ENCODE measurements around the gene KAZN.

KAZN gene

DNA sequence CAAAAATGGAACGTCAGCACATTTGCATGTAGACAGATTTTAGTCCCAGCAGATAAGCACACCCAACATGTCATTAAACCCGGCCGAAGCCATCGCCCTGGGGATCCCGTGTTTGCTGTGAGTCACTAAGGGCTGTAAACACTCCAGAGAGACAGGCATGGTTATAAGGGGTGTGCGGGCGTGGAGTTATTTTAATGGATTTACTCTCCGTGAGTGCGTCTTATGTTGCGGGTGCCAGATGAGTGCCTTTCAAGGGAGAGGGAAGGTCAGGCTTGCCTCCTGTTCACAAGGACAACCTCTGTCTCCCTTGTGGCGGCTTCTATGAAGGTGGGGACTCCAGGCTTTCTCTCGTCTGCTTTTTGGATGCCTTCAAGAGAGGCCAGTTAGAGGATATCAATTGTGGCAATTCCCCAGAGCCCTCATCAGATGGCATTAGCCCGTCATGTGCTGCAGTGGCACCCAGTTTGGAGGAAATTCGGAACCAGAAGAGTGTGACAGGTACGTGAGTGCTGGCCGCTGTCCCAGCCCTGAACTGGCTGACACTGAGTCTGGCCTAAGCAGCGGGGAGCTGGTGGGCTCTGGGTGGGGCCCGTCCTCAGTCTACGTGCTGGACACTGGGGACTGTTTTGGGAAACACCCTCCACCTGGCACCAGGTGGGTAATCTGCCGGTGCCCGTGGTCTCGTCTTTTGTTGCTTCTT is 331.2 kb downstream of the KAZN start (continued):
- TF ChIP-seq, protein P1, sequence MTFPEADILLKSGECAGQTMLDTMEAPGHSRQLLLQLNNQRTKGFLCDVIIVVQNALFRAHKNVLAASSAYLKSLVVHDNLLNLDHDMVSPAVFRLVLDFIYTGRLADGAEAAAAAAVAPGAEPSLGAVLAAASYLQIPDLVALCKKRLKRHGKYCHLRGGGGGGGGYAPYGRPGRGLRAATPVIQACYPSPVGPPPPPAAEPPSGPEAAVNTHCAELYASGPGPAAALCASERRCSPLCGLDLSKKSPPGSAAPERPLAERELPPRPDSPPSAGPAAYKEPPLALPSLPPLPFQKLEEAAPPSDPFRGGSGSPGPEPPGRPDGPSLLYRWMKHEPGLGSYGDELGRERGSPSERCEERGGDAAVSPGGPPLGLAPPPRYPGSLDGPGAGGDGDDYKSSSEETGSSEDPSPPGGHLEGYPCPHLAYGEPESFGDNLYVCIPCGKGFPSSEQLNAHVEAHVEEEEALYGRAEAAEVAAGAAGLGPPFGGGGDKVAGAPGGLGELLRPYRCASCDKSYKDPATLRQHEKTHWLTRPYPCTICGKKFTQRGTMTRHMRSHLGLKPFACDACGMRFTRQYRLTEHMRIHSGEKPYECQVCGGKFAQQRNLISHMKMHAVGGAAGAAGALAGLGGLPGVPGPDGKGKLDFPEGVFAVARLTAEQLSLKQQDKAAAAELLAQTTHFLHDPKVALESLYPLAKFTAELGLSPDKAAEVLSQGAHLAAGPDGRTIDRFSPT (tag by site-specific recombination; IDR thresholded peaks at IDR 0.05): peak; percentile 75
- no peak for TF ChIP-seq ZNF394 (tag by site-specific recombination; IDR thresholded peaks at IDR 0.05; ENCODE audit: borderline replicate concordance)
- no peak for TF ChIP-seq ZNF426 (tag by site-specific recombination; IDR thresholded peaks at IDR 0.05)
- peak; percentile 99 for TF ChIP-seq ZBTB1 (tag by site-specific recombination; IDR thresholded peaks at IDR 0.05)
- TF ChIP-seq, protein P2, sequence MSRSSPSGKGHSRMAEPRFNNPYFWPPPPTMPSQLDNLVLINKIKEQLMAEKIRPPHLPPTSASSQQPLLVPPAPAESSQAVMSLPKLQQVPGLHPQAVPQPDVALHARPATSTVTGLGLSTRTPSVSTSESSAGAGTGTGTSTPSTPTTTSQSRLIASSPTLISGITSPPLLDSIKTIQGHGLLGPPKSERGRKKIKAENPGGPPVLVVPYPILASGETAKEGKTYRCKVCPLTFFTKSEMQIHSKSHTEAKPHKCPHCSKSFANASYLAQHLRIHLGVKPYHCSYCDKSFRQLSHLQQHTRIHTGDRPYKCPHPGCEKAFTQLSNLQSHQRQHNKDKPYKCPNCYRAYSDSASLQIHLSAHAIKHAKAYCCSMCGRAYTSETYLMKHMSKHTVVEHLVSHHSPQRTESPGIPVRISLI (tag by site-specific recombination; IDR thresholded peaks at IDR 0.05): no peak
- peak; percentile 60 for TF ChIP-seq ZIC2 (tag by site-specific recombination; IDR thresholded peaks at IDR 0.05)
- no peak for TF ChIP-seq SALL2 (tag by site-specific recombination; IDR thresholded peaks at IDR 0.05; ENCODE audit: borderline replicate concordance)
- TF ChIP-seq ZNF658 (tag by site-specific recombination; IDR thresholded peaks at IDR 0.05): no peak
- no peak for TF ChIP-seq ZNF48 (tag by site-specific recombination; IDR thresholded peaks at IDR 0.05)
- no peak for TF ChIP-seq ZNF571 (tag by site-specific recombination; IDR thresholded peaks at IDR 0.05)
- TF ChIP-seq, protein P3, sequence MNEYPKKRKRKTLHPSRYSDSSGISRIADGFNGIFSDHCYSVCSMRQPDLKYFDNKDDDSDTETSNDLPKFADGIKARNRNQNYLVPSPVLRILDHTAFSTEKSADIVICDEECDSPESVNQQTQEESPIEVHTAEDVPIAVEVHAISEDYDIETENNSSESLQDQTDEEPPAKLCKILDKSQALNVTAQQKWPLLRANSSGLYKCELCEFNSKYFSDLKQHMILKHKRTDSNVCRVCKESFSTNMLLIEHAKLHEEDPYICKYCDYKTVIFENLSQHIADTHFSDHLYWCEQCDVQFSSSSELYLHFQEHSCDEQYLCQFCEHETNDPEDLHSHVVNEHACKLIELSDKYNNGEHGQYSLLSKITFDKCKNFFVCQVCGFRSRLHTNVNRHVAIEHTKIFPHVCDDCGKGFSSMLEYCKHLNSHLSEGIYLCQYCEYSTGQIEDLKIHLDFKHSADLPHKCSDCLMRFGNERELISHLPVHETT (tag by site-specific recombination; IDR thresholded peaks at IDR 0.05): 0 out of 2 replicates have a peak, but pooled peaks have one; percentile 41
- TF ChIP-seq ZNF138 (tag by site-specific recombination; IDR thresholded peaks at IDR 0.05; ENCODE audit: borderline replicate concordance): no peak
- TF ChIP-seq, protein P4, sequence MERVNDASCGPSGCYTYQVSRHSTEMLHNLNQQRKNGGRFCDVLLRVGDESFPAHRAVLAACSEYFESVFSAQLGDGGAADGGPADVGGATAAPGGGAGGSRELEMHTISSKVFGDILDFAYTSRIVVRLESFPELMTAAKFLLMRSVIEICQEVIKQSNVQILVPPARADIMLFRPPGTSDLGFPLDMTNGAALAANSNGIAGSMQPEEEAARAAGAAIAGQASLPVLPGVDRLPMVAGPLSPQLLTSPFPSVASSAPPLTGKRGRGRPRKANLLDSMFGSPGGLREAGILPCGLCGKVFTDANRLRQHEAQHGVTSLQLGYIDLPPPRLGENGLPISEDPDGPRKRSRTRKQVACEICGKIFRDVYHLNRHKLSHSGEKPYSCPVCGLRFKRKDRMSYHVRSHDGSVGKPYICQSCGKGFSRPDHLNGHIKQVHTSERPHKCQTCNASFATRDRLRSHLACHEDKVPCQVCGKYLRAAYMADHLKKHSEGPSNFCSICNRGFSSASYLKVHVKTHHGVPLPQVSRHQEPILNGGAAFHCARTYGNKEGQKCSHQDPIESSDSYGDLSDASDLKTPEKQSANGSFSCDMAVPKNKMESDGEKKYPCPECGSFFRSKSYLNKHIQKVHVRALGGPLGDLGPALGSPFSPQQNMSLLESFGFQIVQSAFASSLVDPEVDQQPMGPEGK (tag by site-specific recombination; IDR thresholded peaks at IDR 0.05): peak; percentile 72; the same call in 1 of the 2 replicates
- no peak for TF ChIP-seq ZNF350 (tag by site-specific recombination; IDR thresholded peaks at IDR 0.05)
- no peak for TF ChIP-seq ZNF837 (tag by site-specific recombination; IDR thresholded peaks at IDR 0.05)
- no peak for TF ChIP-seq ZNF785 (tag by site-specific recombination; IDR thresholded peaks at IDR 0.05)
- TF ChIP-seq MZF1 (tag by site-specific recombination; IDR thresholded peaks at IDR 0.05; ENCODE audit: borderline replicate concordance): 0 out of 2 replicates have a peak, but pooled peaks have one; percentile 58
- TF ChIP-seq RBAK (tag by site-specific recombination; IDR thresholded peaks at IDR 0.05): no peak
- peak; percentile 58; the same call in 1 of the 2 replicates for TF ChIP-seq IKZF3 (tag by site-specific recombination; IDR thresholded peaks at IDR 0.05)
- TF ChIP-seq, protein P5, sequence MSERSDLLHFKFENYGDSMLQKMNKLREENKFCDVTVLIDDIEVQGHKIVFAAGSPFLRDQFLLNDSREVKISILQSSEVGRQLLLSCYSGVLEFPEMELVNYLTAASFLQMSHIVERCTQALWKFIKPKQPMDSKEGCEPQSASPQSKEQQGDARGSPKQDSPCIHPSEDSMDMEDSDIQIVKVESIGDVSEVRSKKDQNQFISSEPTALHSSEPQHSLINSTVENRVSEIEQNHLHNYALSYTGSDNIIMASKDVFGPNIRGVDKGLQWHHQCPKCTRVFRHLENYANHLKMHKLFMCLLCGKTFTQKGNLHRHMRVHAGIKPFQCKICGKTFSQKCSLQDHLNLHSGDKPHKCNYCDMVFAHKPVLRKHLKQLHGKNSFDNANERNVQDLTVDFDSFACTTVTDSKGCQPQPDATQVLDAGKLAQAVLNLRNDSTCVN (tag by site-specific recombination; optimal IDR thresholded peaks at IDR 0.05): peak; percentile 29
- no peak for TF ChIP-seq ZSCAN30 (tag by site-specific recombination; IDR thresholded peaks at IDR 0.05)
- TF ChIP-seq ZEB2 (tag by site-specific recombination; IDR thresholded peaks at IDR 0.05): peak; percentile 87
- no peak for TF ChIP-seq MEIS1 (CRISPR knock-in tag; IDR thresholded peaks at IDR 0.05; ENCODE audit: borderline replicate concordance)
- TF ChIP-seq KLF8 (tag by site-specific recombination; IDR thresholded peaks at IDR 0.05): peak; percentile 60
- no peak for TF ChIP-seq ZFP3 (tag by site-specific recombination; IDR thresholded peaks at IDR 0.05; ENCODE audit: low read depth)
- no peak for TF ChIP-seq ZNF521 (tag by site-specific recombination; IDR thresholded peaks at IDR 0.05)
- TF ChIP-seq ZNF585B (tag by site-specific recombination; IDR thresholded peaks at IDR 0.05): no peak
- TF ChIP-seq ZNF248 (tag by site-specific recombination; IDR thresholded peaks at IDR 0.05): no peak
- TF ChIP-seq, protein P6, sequence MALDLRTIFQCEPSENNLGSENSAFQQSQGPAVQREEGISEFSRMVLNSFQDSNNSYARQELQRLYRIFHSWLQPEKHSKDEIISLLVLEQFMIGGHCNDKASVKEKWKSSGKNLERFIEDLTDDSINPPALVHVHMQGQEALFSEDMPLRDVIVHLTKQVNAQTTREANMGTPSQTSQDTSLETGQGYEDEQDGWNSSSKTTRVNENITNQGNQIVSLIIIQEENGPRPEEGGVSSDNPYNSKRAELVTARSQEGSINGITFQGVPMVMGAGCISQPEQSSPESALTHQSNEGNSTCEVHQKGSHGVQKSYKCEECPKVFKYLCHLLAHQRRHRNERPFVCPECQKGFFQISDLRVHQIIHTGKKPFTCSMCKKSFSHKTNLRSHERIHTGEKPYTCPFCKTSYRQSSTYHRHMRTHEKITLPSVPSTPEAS (tag by site-specific recombination; IDR thresholded peaks at IDR 0.05): no peak
- TF ChIP-seq, protein P7, sequence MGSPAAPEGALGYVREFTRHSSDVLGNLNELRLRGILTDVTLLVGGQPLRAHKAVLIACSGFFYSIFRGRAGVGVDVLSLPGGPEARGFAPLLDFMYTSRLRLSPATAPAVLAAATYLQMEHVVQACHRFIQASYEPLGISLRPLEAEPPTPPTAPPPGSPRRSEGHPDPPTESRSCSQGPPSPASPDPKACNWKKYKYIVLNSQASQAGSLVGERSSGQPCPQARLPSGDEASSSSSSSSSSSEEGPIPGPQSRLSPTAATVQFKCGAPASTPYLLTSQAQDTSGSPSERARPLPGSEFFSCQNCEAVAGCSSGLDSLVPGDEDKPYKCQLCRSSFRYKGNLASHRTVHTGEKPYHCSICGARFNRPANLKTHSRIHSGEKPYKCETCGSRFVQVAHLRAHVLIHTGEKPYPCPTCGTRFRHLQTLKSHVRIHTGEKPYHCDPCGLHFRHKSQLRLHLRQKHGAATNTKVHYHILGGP (tag by site-specific recombination; IDR thresholded peaks at IDR 0.05): no peak

Data from HEK293 (cell line).